Mesenchymal stem cell (in vitro differentiated cells and primary cell): Measurements from ENCODE around the gene CITED1.
A peak's percentile ranks its signal among the peaks of the same experiment; 100 is the strongest.

ENCODE experiments used
- DNase-seq: peaks from one replicate; pipeline ENCODE4 v3.0.0-alpha.2; 2013
- H2AFZ ChIP-seq: one replicate; pipeline ENCODE4 v1.6.1; 2013; ENCODE audit warnings: low read depth, mild to moderate bottlenecking, control low read depth, inconsistent platforms, low read length, moderate library complexity
- H2AK5ac ChIP-seq: 2 replicates; pipeline ENCODE4 v1.6.1; 2013; ENCODE audit warnings: low read length, moderate library complexity, mild to moderate bottlenecking, inconsistent platforms; ENCODE audit not compliant: severe bottlenecking
- H2BK120ac ChIP-seq: one replicate; pipeline ENCODE4 v1.6.1; 2013; ENCODE audit warnings: low read depth, mild to moderate bottlenecking, inconsistent platforms, low read length, moderate library complexity
- H2BK12ac ChIP-seq, 2 experiments: one replicate each; pipeline ENCODE4 v1.6.1; 2013; ENCODE audit warnings: inconsistent platforms in 2 of 2, low read length in 2 of 2, mild to moderate bottlenecking in 2 of 2, moderate library complexity in 2 of 2, control low read depth in 1 of 2
- H2BK15ac ChIP-seq: one replicate; pipeline ENCODE4 v1.6.1; 2013; ENCODE audit warnings: mild to moderate bottlenecking, low read depth, inconsistent platforms; ENCODE audit not compliant: poor library complexity, severe bottlenecking
- H2BK5ac ChIP-seq: 2 replicates; pipeline ENCODE4 v1.6.1; 2013; ENCODE audit warnings: low read depth, mild to moderate bottlenecking, low read length, control low read depth, inconsistent platforms; ENCODE audit not compliant: poor library complexity, severe bottlenecking
- H3K14ac ChIP-seq, 2 experiments: one replicate each; pipeline ENCODE4 v1.6.1; 2013; ENCODE audit warnings: inconsistent platforms in 2 of 2, low read length in 2 of 2, control low read depth in 1 of 2, mild to moderate bottlenecking in 1 of 2, moderate library complexity in 1 of 2
- H3K18ac ChIP-seq, 2 experiments: one replicate each; pipeline ENCODE4 v1.6.1; 2013; ENCODE audit warnings: inconsistent platforms in 2 of 2, low read length in 2 of 2, control low read depth in 1 of 2, low read depth in 1 of 2, mild to moderate bottlenecking in 1 of 2
- H3K23ac ChIP-seq, 2 experiments: one replicate each; pipeline ENCODE4 v1.6.1; 2013; ENCODE audit warnings: inconsistent platforms in 2 of 2, low read length in 2 of 2, mild to moderate bottlenecking in 2 of 2, moderate library complexity in 2 of 2, control low read depth in 1 of 2
- H3K27ac ChIP-seq: 2 replicates; pipeline ENCODE4 v1.5.1; 2013; ENCODE audit warnings: mild to moderate bottlenecking, moderate library complexity, low read length, control low read depth, inconsistent platforms; ENCODE audit not compliant: poor library complexity, severe bottlenecking
- H3K27me3 ChIP-seq, 2 experiments: 2 replicates each; pipeline versions ENCODE4 v1.6.1 to v1.7.0; 2013; ENCODE audit warnings: low read length in 2 of 2, mild to moderate bottlenecking in 2 of 2, moderate library complexity in 2 of 2, control low read depth in 1 of 2, inconsistent platforms in 1 of 2; ENCODE audit not compliant: control insufficient read depth in 1 of 2, insufficient read depth in 1 of 2
- H3K36me3 ChIP-seq, 2 experiments: 2 replicates each; pipeline versions ENCODE4 v1.6.1 to v1.7.0; 2013; ENCODE audit warnings: low read length in 2 of 2, control low read depth in 1 of 2, inconsistent platforms in 1 of 2, low read depth in 1 of 2, mild to moderate bottlenecking in 1 of 2; ENCODE audit not compliant: insufficient read depth in 2 of 2, control insufficient read depth in 1 of 2
- H3K4ac ChIP-seq, 2 experiments: one replicate each; pipeline ENCODE4 v1.6.1; 2013; ENCODE audit warnings: inconsistent platforms in 2 of 2, low read length in 2 of 2, mild to moderate bottlenecking in 2 of 2, moderate library complexity in 2 of 2, control low read depth in 1 of 2, low read depth in 1 of 2
- H3K4me1 ChIP-seq: 2 replicates; pipeline ENCODE4 v1.6.1; 2013; ENCODE audit warnings: low read depth, low read length, control low read depth; ENCODE audit not compliant: control insufficient read depth, insufficient read depth
- H3K4me2 ChIP-seq: 2 replicates; pipeline ENCODE4 v1.6.1; 2013; ENCODE audit warnings: low read length, mild to moderate bottlenecking, inconsistent platforms; ENCODE audit not compliant: poor library complexity, severe bottlenecking
- H3K4me3 ChIP-seq, 2 experiments: 2 replicates each; pipeline versions ENCODE4 v1.5.1 to v1.7.0; 2013; ENCODE audit warnings: low read length in 2 of 2, mild to moderate bottlenecking in 2 of 2, control low read depth in 1 of 2, low read depth in 1 of 2; ENCODE audit not compliant: insufficient read depth in 1 of 2
- H3K79me1 ChIP-seq: replicated peaks from 2 replicates; pipeline ENCODE4 v1.6.1; 2013; ENCODE audit warnings: mild to moderate bottlenecking, control low read depth, low read length, inconsistent platforms; ENCODE audit not compliant: poor library complexity, severe bottlenecking
- H3K9ac ChIP-seq: 2 replicates; pipeline ENCODE4 v1.7.0; 2013; ENCODE audit warnings: mild to moderate bottlenecking, low read length, moderate library complexity
- H3K9me3 ChIP-seq: 2 replicates; pipeline ENCODE4 v1.7.0; 2013; ENCODE audit warnings: mild to moderate bottlenecking, low read length; ENCODE audit not compliant: control insufficient read depth
- H4K8ac ChIP-seq: one replicate; pipeline ENCODE4 v1.6.1; 2013; ENCODE audit warnings: inconsistent platforms, mild to moderate bottlenecking, low read length, moderate library complexity
- H4K91ac ChIP-seq: one replicate; pipeline ENCODE4 v1.6.1; 2013; ENCODE audit warnings: mild to moderate bottlenecking, low read length, inconsistent platforms
- WGBS: methylation state at CpG from one replicate; pipeline ENCODE4 v1.1.7; 2013; ENCODE audit warnings: mixed read lengths; 5-methylcytosine and 5-hydroxymethylcytosine counted together

The CITED1 gene

GRCh38 chrX:72268597-72269365, 36.9 kb downstream of the CITED1 start:
- Histone ChIP-seq H3K14ac (no peak overlapping the region), H3K36me3 (peaks cover 22 to 71% of the 10 kb centered on the region in 2 experiments), H2AFZ (no peak overlapping the region), H3K18ac (no peak overlapping the region), H3K27ac (peak overlapping the region; percentile 67), H4K8ac (no peak overlapping the region), H3K79me1 (no peaks in the 10 kb centered on the region), H3K9me3 (no peaks in the 10 kb centered on the region), H4K91ac (no peak overlapping the region), H2BK15ac (no peak overlapping the region), H2BK12ac (no peak overlapping the region), H3K4me2 (no peak overlapping the region), H2BK120ac (no peak overlapping the region), H3K4ac (no peak overlapping the region), H2AK5ac (no peak overlapping the region), H3K4me3 (no peak overlapping the region), H3K23ac (no peak overlapping the region), H3K9ac (peak overlapping the region; percentile 36), H2BK5ac (no peak overlapping the region), H3K27me3 (no peaks in the 10 kb centered on the region), H3K4me1 (peaks cover 11% of the 10 kb centered on the region)
- DNase-seq, result peak; percentile 67
- WGBS, result 63% methylated on average over 2 of the region's 2 CpGs

- peaks cover 5% of the 10 kb centered on the region for H3K4me1 ChIP-seq
- H2AK5ac ChIP-seq, result no peak overlapping the region
- H3K9me3 ChIP-seq, result no peaks in the 10 kb centered on the region
- H3K27ac ChIP-seq, result no peak overlapping the region
- H2BK12ac ChIP-seq, result no peak overlapping the region
- H2AFZ ChIP-seq, result no peak overlapping the region
- H3K9ac ChIP-seq, result no peak overlapping the region
- no peak overlapping the region for H2BK5ac ChIP-seq
- H3K14ac ChIP-seq, result no peak overlapping the region
- no peak overlapping the region for H3K4ac ChIP-seq
- no peaks in the 10 kb centered on the region for H3K27me3 ChIP-seq
- no peak overlapping the region for H3K23ac ChIP-seq
- no peak for DNase-seq
- no peaks in the 10 kb centered on the region for H3K79me1 ChIP-seq
- H3K4me3 ChIP-seq, result no peak overlapping the region
- no peak overlapping the region for H3K18ac ChIP-seq
- WGBS, result no CpG with 5 or more reads among the region's 3 CpGs
- no peak overlapping the region for H2BK120ac ChIP-seq
- H3K36me3 ChIP-seq, result peaks cover 11 to 35% of the 10 kb centered on the region in 2 experiments
- no peak overlapping the region for H4K91ac ChIP-seq
- H3K4me2 ChIP-seq, result no peak overlapping the region
- no peak overlapping the region for H2BK15ac ChIP-seq
- no peak overlapping the region for H4K8ac ChIP-seq
Measured at GRCh38 chrX:72265263-72265662, 40.5 kb downstream of the CITED1 start.

- no peak overlapping the region for H3K23ac ChIP-seq
- peaks cover 5% of the 10 kb centered on the region for H3K4me1 ChIP-seq
- peaks cover 4% of the 10 kb centered on the region for H3K9me3 ChIP-seq
- H3K18ac ChIP-seq, result no peak overlapping the region
- H4K8ac ChIP-seq, result no peak overlapping the region
- no peak overlapping the region for H3K27ac ChIP-seq
- no peak overlapping the region for H3K14ac ChIP-seq
- no peak overlapping the region for H2BK120ac ChIP-seq
- H3K4me2 ChIP-seq, result no peak overlapping the region
- H2AFZ ChIP-seq, result no peak overlapping the region
- no peak overlapping the region for H3K9ac ChIP-seq
- H3K4ac ChIP-seq, result no peak overlapping the region
- H2BK12ac ChIP-seq, result no peak overlapping the region
- H2BK15ac ChIP-seq, result no peak overlapping the region
- no peak overlapping the region for H2BK5ac ChIP-seq
- H3K79me1 ChIP-seq, result no peaks in the 10 kb centered on the region
- H2AK5ac ChIP-seq, result no peak overlapping the region
- no peak overlapping the region for H4K91ac ChIP-seq
- no peak for DNase-seq
- WGBS, result 92% methylated on average over 5 of the region's 7 CpGs
- H3K36me3 ChIP-seq, result peaks cover 4 to 5% of the 10 kb centered on the region in 2 experiments
- no peak overlapping the region for H3K4me3 ChIP-seq
- H3K27me3 ChIP-seq, result no peaks in the 10 kb centered on the region
Measured at GRCh38 chrX:72262077-72262476, 43.6 kb downstream of the CITED1 start.

- 95% methylated on average over 4 of the region's 4 CpGs for WGBS
- peaks cover 0 to 12% of the 10 kb centered on the region in 2 experiments for H3K27me3 ChIP-seq
Measured at GRCh38 chrX:72260448-72260847, 45.3 kb downstream of the CITED1 start.

More at GRCh38 chrX:72260448-72260847, 45.3 kb downstream of the CITED1 start:
- Histone ChIP-seq H3K14ac (no peak overlapping the region), H3K9me3 (peaks cover 4% of the 10 kb centered on the region), H3K4me2 (no peak overlapping the region), H3K27ac (no peak overlapping the region), H4K91ac (no peak overlapping the region), H2AFZ (no peak overlapping the region), H2BK12ac (no peak overlapping the region), H3K23ac (no peak overlapping the region), H3K4ac (no peak overlapping the region), H3K4me3 (no peak overlapping the region), H3K18ac (no peak overlapping the region), H4K8ac (no peak overlapping the region), H3K4me1 (peaks cover 6% of the 10 kb centered on the region), H2BK120ac (no peak overlapping the region), H2BK15ac (no peak overlapping the region), H3K79me1 (no peaks in the 10 kb centered on the region), H2AK5ac (no peak overlapping the region), H3K36me3 (no peaks in the 10 kb centered on the region), H2BK5ac (no peak overlapping the region), H3K9ac (no peak overlapping the region)
- DNase-seq, result no peak
